Esophagus squamous epithelium (tissue), 5 donors: Measurements from ENCODE around the gene KRTAP9-4. TPM values are rescaled to one million over a fixed set of nuclear protein-coding genes. Genes with fewer than 3 reads are reported as not detected.
"Not testable (repeated sequence)": the region's sequence is repeated elsewhere in the genome, so short reads cannot be mapped to it uniquely, and the experiment has no call there.

Experiments used
- DNase-seq: peaks from one replicate; lab custom pipeline; 2025; lab: John Stamatoyannopoulos, UW
- H3K27ac ChIP-seq, 4 donors: fragments of 200-600 bp; sonication (generic); one replicate each; pipeline ENCODE4 v1.5.1; 2016 to 2019; ENCODE audit warnings: mild to moderate bottlenecking in 1 of 4
- H3K27me3 ChIP-seq, 4 donors: fragments of 200-600 bp; sonication (generic); 1 replicate in 3 of 4; 2 replicates in 1 of 4; pipeline versions ENCODE4 v1.5.1 to v1.6.0; 2017 to 2021; ENCODE audit warnings: antibody characterized with exemption in 1 of 4
- H3K36me3 ChIP-seq, 3 donors: fragments of 200-600 bp; sonication (generic); one replicate each; pipeline ENCODE4 v1.5.1; 2016 to 2019
- H3K4me1 ChIP-seq, 3 donors: fragments of 200-600 bp; sonication (generic); one replicate each; pipeline ENCODE4 v1.5.1; 2017 to 2019
- H3K4me3 ChIP-seq, 4 donors: fragments of 200-600 bp; sonication (generic); 1 replicate in 3 of 4; 2 replicates in 1 of 4; pipeline ENCODE4 v1.5.1; 2016 to 2019; ENCODE audit warnings: mild to moderate bottlenecking in 2 of 4, moderate library complexity in 1 of 4
- H3K9me3 ChIP-seq, 3 donors: fragments of 200-600 bp; sonication (generic); one replicate each; pipeline ENCODE4 v1.5.1; 2016 to 2019
- POLR2A ChIP-seq, 4 donors: fragments of 450-650 bp; IDR thresholded peaks; one replicate each; pipeline ENCODE4 v1.6.1; 2017; ENCODE audit warnings: antibody characterized with exemption in 4 of 4, mild to moderate bottlenecking in 4 of 4, moderate library complexity in 3 of 4
- WGBS, 2 donors: methylation state at CpG; one replicate each; pipeline ENCODE4 v1.1.5; 2018; 5-methylcytosine and 5-hydroxymethylcytosine counted together
- intact Hi-C: fragments of 100-400 bp; cut with DNase I; formaldehyde crosslinking; loops from one replicate; pipeline ENCODE4 v1.15.0; 2022
- total RNA-seq, 4 donors: library from RNA; depleted of rRNA; stranded (reverse); fragments of >200 nt; gene quantifications; one replicate each; pipeline ENCODE4 v1.1.0, GENCODE V29; 2016
- TF ChIP-seq, protein P1 (sequence below), 6 experiments: fragments of 450-650 bp in 4 of 6; fragments of 200-600 bp in 2 of 6; sonication (generic) in 2 of 6; IDR thresholded peaks; one replicate each; pipeline ENCODE4 v1.5.1; 2016 to 2019; ENCODE audit warnings: antibody characterized with exemption in 6 of 6, mild to moderate bottlenecking in 4 of 6, moderate library complexity in 4 of 6
- donor health status: DM: yes; HTN: yes; CAD: no.

KRTAP9-4 gene
- total RNA-seq, 4 donors from 2014 or later, result not detected

DNA sequence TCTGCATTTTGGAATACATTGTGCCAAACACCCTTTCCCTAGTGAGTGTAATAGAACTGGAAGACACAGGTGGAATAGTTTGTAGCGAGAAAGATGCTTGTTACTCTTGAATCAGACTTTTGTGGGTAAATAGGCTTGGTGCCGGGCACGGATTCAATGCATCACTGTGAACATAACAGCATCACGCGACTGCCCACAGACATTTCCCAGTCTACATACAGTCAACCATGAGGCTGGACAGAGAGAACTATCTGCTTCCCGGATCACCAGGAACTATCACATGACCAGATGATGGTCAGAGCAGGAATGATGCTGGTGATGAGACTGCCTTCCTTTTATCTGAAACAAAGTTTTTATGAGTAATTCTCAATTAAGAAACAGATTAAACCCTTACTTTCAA lies 23.4 kb upstream of the KRTAP9-4 start:
- no peak overlapping the region for H3K4me3 ChIP-seq
- H3K36me3 ChIP-seq, result no peaks in the 10 kb centered on the region
- H3K27ac ChIP-seq, result no peak overlapping the region
- TF ChIP-seq, protein P1, sequence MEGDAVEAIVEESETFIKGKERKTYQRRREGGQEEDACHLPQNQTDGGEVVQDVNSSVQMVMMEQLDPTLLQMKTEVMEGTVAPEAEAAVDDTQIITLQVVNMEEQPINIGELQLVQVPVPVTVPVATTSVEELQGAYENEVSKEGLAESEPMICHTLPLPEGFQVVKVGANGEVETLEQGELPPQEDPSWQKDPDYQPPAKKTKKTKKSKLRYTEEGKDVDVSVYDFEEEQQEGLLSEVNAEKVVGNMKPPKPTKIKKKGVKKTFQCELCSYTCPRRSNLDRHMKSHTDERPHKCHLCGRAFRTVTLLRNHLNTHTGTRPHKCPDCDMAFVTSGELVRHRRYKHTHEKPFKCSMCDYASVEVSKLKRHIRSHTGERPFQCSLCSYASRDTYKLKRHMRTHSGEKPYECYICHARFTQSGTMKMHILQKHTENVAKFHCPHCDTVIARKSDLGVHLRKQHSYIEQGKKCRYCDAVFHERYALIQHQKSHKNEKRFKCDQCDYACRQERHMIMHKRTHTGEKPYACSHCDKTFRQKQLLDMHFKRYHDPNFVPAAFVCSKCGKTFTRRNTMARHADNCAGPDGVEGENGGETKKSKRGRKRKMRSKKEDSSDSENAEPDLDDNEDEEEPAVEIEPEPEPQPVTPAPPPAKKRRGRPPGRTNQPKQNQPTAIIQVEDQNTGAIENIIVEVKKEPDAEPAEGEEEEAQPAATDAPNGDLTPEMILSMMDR (IDR thresholded peaks at IDR 0.05), result no peak
- TF ChIP-seq POLR2A (IDR thresholded peaks at IDR 0.05), result no peak
- no peaks in the 10 kb centered on the region for H3K4me1 ChIP-seq
- DNase-seq, result no peak
- intact Hi-C loops, result no loop called here
- H3K27me3 ChIP-seq, result peaks cover 0 to 17% (median 0%) of the 10 kb centered on the region in 4 donors
- H3K9me3 ChIP-seq, result no peaks in the 10 kb centered on the region
- WGBS, 2 donors, result 95 to 98% methylated on average over 6 of the region's 6 CpGs

DNA sequence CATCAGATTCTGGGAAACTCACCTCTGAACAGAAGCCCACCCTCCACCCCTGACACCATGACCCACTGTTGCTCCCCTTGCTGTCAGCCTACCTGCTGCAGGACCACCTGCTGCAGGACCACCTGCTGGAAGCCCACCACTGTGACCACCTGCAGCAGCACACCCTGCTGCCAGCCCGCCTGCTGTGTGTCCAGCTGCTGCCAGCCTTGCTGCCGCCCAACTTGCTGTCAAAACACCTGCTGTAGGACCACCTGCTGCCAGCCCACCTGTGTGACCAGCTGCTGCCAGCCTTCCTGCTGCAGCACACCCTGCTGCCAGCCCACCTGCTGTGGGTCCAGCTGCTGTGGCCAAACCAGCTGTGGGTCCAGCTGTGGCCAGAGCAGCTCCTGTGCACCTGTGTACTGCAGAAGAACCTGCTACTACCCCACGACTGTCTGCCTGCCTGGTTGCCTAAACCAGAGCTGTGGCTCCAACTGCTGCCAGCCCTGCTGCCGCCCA lies 22.8 kb upstream of the KRTAP9-4 start, which contains the start of gene KRTAP9-2:
TSS of gene KRTAP9-2 (plus strand) at position 51 of the 498 bp plus-strand sequence. CDS start at position 58, 7 bp downstream.
- H3K4me1 ChIP-seq, intact Hi-C loops, H3K36me3 ChIP-seq, DNase-seq, H3K4me3 ChIP-seq, H3K9me3 ChIP-seq, H3K27ac ChIP-seq: not testable (repeated sequence)
- peaks cover 0 to 17% (median 0%) of the 10 kb centered on the region in 4 donors for H3K27me3 ChIP-seq
- WGBS, 2 donors, result no CpG with 5 or more reads among the region's 4 CpGs

DNA sequence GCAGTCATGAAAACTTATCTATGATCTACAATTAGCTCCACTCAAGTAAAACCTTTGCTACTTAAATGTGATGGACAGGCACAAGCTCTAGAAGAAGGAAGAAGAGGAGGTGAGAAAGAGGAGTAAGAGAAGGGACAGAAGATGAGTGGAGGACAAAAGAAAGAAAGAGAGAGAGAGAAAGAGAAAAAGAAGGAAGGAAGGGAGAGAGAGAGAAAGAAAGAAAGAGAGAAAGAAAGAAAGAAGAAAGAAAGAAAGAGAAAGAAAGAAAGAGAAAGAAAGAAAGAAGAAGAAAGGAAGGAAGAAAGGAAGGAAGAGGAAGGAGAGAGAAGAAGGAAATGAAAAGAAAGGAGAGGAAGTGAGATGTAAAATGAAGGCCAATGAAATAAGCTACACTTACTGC lies 19.4 kb upstream of the KRTAP9-4 start:
- Histone ChIP-seq H3K27me3 (peaks cover 0 to 35% (median 0%) of the 10 kb centered on the region in 4 donors), H3K27ac (no peak overlapping the region), H3K4me1 (no peaks in the 10 kb centered on the region), H3K9me3 (no peaks in the 10 kb centered on the region), H3K4me3 (no peak overlapping the region), H3K36me3 (no peaks in the 10 kb centered on the region)
- no peak for DNase-seq
- intact Hi-C loops, result no loop called here
- TF ChIP-seq, protein P1 (IDR thresholded peaks at IDR 0.05), result no peak
- no peak for TF ChIP-seq POLR2A (IDR thresholded peaks at IDR 0.05)

DNA sequence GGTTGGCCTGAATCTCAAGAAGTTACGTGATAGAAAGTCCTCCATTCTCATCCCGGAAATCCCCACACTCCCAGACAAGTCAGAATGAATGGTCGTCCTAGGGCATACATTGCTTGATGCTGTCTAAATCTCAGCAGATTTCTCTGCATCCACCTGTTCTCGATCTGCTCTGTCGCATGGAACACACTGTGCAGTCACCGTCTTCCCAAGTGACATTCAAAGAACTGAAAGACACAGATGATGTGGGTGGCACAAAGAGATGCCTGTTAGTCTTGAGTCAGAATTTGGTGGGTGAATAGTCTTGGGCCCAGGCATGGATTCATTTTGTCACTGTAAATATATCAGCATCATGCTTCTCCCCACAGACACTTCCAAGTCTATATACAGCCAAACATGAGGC lies 17.8 kb upstream of the KRTAP9-4 start:
- WGBS, 2 donors, result 84 to 92% methylated on average over 6 of the region's 6 CpGs
- Histone ChIP-seq H3K27ac (no peak overlapping the region), H3K36me3 (no peaks in the 10 kb centered on the region), H3K4me3 (no peak overlapping the region), H3K9me3 (no peaks in the 10 kb centered on the region), H3K4me1 (no peaks in the 10 kb centered on the region), H3K27me3 (peaks cover 0 to 27% (median 0%) of the 10 kb centered on the region in 4 donors)
- intact Hi-C loops, result no loop called here
- DNase-seq, result no peak
- TF ChIP-seq POLR2A (IDR thresholded peaks at IDR 0.05), result no peak
- TF ChIP-seq, protein P1 (IDR thresholded peaks at IDR 0.05), result no peak

DNA sequence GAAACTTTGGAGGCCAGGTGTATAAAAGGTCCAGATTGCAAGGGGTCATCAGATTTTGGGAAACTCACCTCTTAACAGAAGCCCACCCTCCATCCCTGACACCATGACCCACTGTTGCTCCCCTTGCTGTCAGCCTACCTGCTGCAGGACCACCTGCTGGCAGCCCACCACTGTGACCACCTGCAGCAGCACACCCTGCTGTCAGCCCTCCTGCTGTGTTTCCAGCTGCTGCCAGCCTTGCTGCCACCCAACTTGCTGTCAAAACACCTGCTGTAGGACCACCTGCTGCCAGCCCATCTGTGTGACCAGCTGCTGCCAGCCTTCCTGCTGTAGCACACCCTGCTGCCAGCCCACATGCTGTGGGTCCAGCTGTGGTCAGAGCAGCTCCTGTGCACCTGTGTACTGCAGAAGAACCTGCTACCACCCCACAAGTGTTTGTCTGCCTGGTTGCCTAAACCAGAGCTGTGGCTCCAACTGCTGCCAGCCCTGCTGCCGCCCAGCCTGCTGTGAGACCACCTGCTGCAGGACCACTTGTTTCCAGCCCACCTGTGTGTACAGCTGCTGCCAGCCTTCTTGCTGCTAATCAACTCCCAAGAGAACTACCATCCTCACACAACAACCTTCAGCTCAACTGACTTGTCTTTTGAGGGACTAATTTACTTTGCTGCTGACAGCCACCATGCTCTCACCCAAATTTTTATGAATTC lies 16.9 kb upstream of the KRTAP9-4 start, which contains the start of gene KRTAP9-3:
TSS of gene KRTAP9-3 (plus strand) at position 51 of the 707 bp plus-strand sequence. CDS start at position 104, 53 bp downstream.
- intact Hi-C loops, H3K27ac ChIP-seq, H3K9me3 ChIP-seq, H3K4me1 ChIP-seq, DNase-seq, H3K4me3 ChIP-seq, H3K36me3 ChIP-seq: not testable (repeated sequence)
- WGBS, 2 donors, result 67 to 83% methylated on average over 1 of the region's 1 CpG
- peaks cover 0 to 27% (median 0%) of the 10 kb centered on the region in 4 donors for H3K27me3 ChIP-seq

DNA sequence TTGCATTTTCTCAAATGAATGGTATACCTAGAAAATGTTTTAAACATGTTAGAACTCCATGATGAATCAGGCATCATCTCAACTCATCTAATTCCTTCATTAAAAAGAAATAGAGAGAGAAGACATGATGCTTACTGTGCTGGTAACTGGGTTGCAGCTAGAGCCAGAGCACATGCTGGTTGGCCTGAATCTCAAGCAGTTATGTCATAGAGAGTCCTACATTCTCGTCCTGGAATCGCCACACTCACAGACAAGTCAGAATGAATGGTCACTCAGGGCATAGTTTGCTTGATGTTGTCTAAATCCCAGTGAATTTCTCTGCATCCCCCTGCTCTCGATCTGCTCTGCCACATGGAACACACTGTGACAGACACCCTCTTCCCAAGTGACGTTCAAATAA lies 12.4 kb upstream of the KRTAP9-4 start:
- H3K9me3 ChIP-seq, H3K36me3 ChIP-seq, DNase-seq, intact Hi-C loops, H3K27ac ChIP-seq, H3K4me3 ChIP-seq, H3K4me1 ChIP-seq: not testable (repeated sequence)
- 68 to 88% methylated on average over 3 to 4 of the region's 4 CpGs for WGBS, 2 donors
- H3K27me3 ChIP-seq, result peaks cover 0 to 29% (median 0%) of the 10 kb centered on the region in 4 donors

DNA sequence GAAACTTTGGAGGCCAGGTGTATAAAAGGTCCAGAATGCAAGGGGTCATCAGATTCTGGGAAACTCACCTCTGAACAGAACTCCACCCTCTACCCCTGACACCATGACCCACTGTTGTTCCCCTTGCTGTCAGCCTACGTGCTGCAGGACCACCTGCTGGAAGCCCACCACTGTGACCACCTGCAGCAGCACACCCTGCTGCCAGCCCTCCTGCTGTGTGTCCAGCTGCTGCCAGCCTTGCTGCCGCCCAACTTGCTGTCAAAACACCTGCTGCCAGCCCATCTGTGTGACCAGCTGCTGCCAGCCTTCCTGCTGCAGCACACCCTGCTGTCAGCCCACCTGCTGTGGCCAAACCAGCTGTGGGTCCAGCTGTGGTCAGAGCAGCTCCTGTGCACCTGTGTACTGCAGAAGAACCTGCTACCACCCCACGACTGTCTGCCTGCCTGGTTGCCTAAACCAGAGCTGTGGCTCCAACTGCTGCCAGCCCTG lies 11.5 kb upstream of the KRTAP9-4 start, which contains the start of gene KRTAP9-8:
TSS of gene KRTAP9-8 (plus strand) at position 51 of the 489 bp plus-strand sequence. CDS start at position 104, 53 bp downstream.
- H3K4me3 ChIP-seq, H3K36me3 ChIP-seq, H3K9me3 ChIP-seq, intact Hi-C loops, H3K4me1 ChIP-seq, DNase-seq, H3K27ac ChIP-seq: not testable (repeated sequence)
- WGBS, 2 donors, result 33 to 51% methylated on average over 1 to 3 of the region's 3 CpGs
- peaks cover 0 to 21% (median 0%) of the 10 kb centered on the region in 4 donors for H3K27me3 ChIP-seq

DNA sequence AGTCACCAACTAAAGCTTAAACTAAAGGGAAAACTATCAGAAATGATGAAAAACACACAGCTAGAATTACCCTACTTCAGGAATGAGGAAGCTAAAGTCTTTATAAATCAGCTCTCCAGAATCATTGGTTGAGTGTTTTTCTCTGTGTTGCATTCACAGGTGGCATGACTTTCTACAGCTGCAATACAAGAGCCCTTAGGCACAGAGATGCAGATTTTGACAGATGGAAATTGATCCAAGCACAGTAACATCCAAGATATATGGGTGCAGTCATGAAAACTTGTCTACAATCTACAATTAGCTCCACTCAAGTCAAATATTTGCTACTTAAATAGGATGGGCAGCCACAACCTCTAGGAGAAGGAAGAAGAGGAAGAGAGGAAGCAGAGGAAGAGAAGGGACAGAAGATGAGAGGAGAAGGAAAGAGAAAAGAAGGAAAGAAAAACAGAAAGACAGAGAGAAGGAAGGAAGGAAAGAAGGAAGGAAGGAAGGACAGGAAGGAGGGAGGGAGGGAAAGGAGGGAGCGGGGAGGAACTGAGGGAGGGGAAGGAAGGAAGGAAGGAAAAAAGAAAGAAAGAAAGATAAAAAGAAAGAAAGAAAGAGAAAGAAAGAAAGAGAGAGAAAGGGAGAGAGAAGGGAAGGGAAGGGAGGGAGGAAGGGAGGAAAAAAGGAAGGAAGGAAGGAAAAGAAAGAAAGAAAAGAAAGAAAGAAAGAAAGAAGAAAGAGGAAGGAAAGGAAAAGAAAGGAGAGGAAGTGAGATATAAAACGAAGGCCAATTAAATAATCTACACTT lies 2.3 kb upstream of the KRTAP9-4 start:
- H3K9me3 ChIP-seq, H3K4me3 ChIP-seq, intact Hi-C loops, DNase-seq, H3K4me1 ChIP-seq, H3K27ac ChIP-seq, H3K36me3 ChIP-seq: not testable (repeated sequence)
- WGBS, 2 donors, result 45 to 72% methylated on average over 2 of the region's 2 CpGs
- H3K27me3 ChIP-seq, result peaks cover 0 to 15% (median 0%) of the 10 kb centered on the region in 4 donors
